Peyer's patch (tissue), 4 donors: ENCODE measurements around the gene CCT8. TPM values are rescaled to one million over a fixed set of nuclear protein-coding genes. Genes with fewer than 3 reads are reported as not detected.

ENCODE experiments used
- DNase-seq, 3 donors: peaks; one replicate each; pipeline ENCODE4 v3.0.0-alpha.2; 2017 to 2019
- H3K27ac ChIP-seq, 4 donors: fragments of 200-600 bp; sonication (generic); one replicate each; pipeline ENCODE4 v1.5.1; 2016 to 2019
- H3K27me3 ChIP-seq, 2 donors: fragments of 200-600 bp; sonication (generic); one replicate each; pipeline ENCODE4 v1.5.1; 2019
- H3K36me3 ChIP-seq, 3 donors: fragments of 200-600 bp; sonication (generic); one replicate each; pipeline ENCODE4 v1.5.1; 2016 to 2019
- H3K4me1 ChIP-seq, 4 donors: fragments of 200-600 bp; sonication (generic); one replicate each; pipeline ENCODE4 v1.5.1; 2016 to 2019
- H3K4me3 ChIP-seq, 4 donors: fragments of 200-600 bp; sonication (generic); 1 replicate in 3 of 4; 2 replicates in 1 of 4; pipeline ENCODE4 v1.5.1; 2016 to 2019; ENCODE audit warnings: mild to moderate bottlenecking in 1 of 4
- H3K9me3 ChIP-seq, 4 donors: fragments of 200-600 bp; sonication (generic); one replicate each; pipeline ENCODE4 v1.5.1; 2016 to 2019; ENCODE audit warnings: mild to moderate bottlenecking in 1 of 4
- POLR2A ChIP-seq, 2 donors: fragments of 450-650 bp; IDR thresholded peaks; one replicate each; pipeline ENCODE4 v1.5.1; 2017; ENCODE audit warnings: antibody characterized with exemption in 2 of 2, mild to moderate bottlenecking in 2 of 2, moderate library complexity in 2 of 2
- total RNA-seq, 4 donors: library from RNA; depleted of rRNA; stranded (reverse); fragments of >200 nt; gene quantifications; one replicate each; pipeline ENCODE4 v1.1.0, GENCODE V29; 2016
- TF ChIP-seq, protein P1 (sequence below), 6 experiments: fragments of 450-650 bp in 4 of 6; fragments of 200-600 bp in 2 of 6; sonication (generic) in 1 of 6; IDR thresholded peaks; one replicate each; pipeline ENCODE4 v1.5.1; 2017 to 2019; ENCODE audit warnings: antibody characterized with exemption in 6 of 6, mild to moderate bottlenecking in 3 of 6, moderate library complexity in 1 of 6

Gene CCT8
- total RNA-seq, 4 donors from 2014 or later: 53.7 to 93.3 (median 76.1) TPM

DNA sequence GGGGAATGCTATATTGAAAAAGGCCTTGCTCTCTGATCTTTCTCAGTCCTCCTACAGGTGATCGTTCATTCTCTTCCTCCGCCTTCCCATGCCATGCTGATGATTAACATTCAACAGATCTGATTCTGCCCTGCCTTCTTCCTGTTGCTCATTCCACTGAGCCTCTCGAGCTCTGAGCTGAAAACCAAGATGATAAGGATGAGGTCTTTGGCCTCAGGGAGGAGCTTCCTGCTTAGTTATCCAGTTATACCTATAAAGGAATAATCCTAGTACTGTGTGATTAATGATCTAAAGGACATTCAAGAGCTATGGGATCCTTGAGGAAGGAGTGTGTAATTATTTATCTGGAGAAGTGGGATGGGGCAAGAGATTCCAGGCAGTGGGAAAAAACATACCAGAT is 31.8 kb upstream of the CCT8 start:
- Histone ChIP-seq H3K4me1 (peaks cover 0 to 10% (median 0%) of the 10 kb centered on the region in 4 donors), H3K9me3 (no peaks in the 10 kb centered on the region), H3K27me3 (no peaks in the 10 kb centered on the region), H3K27ac (peak overlapping the region in 3 of 4 donors; percentile 34 to 73 (median 72)), H3K36me3 (no peaks in the 10 kb centered on the region), H3K4me3 (no peak overlapping the region)
- TF ChIP-seq, protein P1, sequence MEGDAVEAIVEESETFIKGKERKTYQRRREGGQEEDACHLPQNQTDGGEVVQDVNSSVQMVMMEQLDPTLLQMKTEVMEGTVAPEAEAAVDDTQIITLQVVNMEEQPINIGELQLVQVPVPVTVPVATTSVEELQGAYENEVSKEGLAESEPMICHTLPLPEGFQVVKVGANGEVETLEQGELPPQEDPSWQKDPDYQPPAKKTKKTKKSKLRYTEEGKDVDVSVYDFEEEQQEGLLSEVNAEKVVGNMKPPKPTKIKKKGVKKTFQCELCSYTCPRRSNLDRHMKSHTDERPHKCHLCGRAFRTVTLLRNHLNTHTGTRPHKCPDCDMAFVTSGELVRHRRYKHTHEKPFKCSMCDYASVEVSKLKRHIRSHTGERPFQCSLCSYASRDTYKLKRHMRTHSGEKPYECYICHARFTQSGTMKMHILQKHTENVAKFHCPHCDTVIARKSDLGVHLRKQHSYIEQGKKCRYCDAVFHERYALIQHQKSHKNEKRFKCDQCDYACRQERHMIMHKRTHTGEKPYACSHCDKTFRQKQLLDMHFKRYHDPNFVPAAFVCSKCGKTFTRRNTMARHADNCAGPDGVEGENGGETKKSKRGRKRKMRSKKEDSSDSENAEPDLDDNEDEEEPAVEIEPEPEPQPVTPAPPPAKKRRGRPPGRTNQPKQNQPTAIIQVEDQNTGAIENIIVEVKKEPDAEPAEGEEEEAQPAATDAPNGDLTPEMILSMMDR (IDR thresholded peaks at IDR 0.05): peak in 2 of 6 experiments; percentile 20 to 22
- peak in 1 of 2 donors; percentile 40 for TF ChIP-seq POLR2A (IDR thresholded peaks at IDR 0.05)
- DNase-seq: peak in 1 of 3 donors; percentile 74

DNA sequence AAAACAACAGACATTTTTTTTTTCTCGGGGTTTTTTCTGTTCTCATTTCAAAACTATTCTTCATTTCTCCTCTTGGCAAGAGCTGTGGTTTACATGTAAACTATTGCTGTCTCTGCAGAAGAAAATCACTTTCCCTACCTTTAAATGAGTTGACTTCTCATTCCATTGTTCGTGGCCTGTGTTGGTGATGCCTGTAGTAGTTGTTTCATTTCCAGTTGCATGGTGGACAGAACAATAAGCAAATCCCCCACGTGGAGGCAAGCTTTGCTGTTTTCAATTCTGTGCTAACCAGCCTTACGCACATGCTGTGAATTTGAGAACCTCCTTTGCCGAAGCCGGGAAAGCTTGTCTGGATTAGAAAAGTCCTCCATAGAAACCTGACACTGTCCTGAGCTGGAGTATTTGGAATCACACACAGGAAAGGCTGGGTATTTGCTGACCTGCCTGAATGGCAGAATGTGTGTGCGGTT is 30.8 kb upstream of the CCT8 start:
- H3K4me3 ChIP-seq: no peak overlapping the region
- no peaks in the 10 kb centered on the region for H3K36me3 ChIP-seq
- H3K27me3 ChIP-seq: no peaks in the 10 kb centered on the region
- H3K9me3 ChIP-seq: no peaks in the 10 kb centered on the region
- no peak for TF ChIP-seq POLR2A (IDR thresholded peaks at IDR 0.05)
- TF ChIP-seq, protein P1 (IDR thresholded peaks at IDR 0.05): no peak
- no peak for DNase-seq
- H3K4me1 ChIP-seq: peaks cover 0 to 10% (median 0%) of the 10 kb centered on the region in 4 donors
- peak overlapping the region in 3 of 4 donors; percentile 2 to 73 (median 72) for H3K27ac ChIP-seq

DNA sequence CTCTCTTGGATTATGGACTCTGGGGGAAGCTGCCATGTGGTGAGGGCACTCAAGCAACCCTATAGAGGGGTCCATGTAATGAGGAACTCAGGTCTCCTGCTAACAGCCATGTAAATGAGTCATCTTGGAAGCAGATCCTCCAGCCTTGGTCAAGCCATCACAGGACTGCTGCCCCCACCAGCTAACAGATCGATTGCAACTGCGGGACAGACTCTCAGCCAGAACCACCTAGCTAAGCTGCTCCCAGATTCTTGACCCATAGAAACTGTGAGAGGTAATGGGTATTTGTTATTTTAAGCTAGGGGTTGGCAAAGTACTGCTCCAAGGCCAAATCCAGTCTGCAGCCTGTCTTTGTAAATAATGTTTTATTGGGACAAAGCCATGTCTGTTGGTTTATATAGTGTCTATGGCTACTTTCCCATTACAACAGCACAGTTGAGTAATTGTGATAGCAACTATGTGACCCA is 29.4 kb upstream of the CCT8 start:
- no peak for DNase-seq
- no peak for TF ChIP-seq POLR2A (IDR thresholded peaks at IDR 0.05)
- TF ChIP-seq, protein P1 (IDR thresholded peaks at IDR 0.05): no peak

DNA sequence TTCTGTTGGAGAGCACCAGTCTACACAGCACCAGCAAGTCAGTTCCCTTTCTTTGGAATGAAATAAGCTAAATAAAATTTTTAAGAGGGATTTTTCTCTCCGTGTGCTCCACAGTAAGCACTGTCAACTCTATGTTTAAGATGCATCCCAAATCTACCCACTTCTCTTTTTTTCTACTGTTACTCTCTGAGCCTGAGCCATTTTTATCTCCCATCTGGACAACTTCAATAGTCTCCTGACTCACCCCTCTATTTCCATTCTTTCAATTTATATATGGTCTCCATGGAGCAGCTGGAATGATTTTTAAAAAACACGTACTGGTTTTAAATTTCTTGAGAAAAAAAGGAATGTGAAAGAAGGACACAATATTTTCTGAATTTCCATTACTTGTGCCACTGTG is 24.7 kb upstream of the CCT8 start:
- H3K4me1 ChIP-seq: peaks cover 0 to 28% (median 0%) of the 10 kb centered on the region in 4 donors
- H3K27ac ChIP-seq: peak overlapping the region in 2 of 4 donors; percentile 75 to 83
- TF ChIP-seq, protein P1 (IDR thresholded peaks at IDR 0.05): no peak
- TF ChIP-seq POLR2A (IDR thresholded peaks at IDR 0.05): no peak
- H3K36me3 ChIP-seq: no peaks in the 10 kb centered on the region
- H3K4me3 ChIP-seq: no peak overlapping the region
- H3K9me3 ChIP-seq: no peaks in the 10 kb centered on the region
- DNase-seq: no peak
- H3K27me3 ChIP-seq: no peaks in the 10 kb centered on the region

More for the DNA sequence above, 29.4 kb upstream of the CCT8 start:
- Histone ChIP-seq H3K9me3 (no peaks in the 10 kb centered on the region), H3K27me3 (no peaks in the 10 kb centered on the region), H3K4me1 (peaks cover 0 to 21% (median 0%) of the 10 kb centered on the region in 4 donors), H3K36me3 (no peaks in the 10 kb centered on the region), H3K4me3 (no peak overlapping the region), H3K27ac (no peak overlapping the region)

DNA sequence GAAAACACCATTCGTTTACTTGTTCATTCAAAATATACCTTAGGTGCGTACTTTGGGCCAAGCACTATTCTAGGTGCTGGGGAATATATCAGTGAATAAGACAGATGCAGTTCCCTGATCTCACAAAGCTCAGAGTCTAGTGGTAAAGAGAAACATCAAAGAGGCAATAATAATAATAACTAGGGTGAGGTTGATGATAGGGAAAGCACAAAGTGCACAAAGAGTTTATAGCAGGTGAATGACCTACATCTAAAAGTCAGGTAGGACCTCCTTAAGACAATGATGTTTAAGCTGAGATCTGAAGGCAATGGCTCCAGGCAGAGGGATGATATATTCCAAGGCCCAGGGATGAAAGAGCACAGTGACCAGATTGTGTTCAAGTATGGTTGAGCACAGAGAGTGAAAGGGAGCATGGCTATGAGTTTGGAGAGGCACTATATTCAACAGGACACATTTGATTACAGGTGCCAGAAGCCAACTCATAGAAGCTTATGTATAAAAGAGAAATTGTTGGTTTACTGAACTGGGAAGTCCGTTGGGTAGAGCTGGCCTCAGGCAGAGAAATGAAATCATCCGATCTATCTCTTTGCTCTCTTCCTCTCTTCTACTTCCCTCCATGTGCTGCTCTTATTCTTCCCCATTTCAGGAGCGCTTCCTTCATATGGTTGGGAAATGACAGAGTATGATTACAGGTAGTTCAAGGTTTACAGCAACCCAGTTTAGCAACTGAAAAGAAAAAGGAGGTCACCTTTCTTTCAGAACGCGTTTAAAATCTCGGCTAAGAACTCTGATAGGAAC is 23.0 kb upstream of the CCT8 start:
- Histone ChIP-seq H3K27me3 (no peaks in the 10 kb centered on the region), H3K36me3 (no peaks in the 10 kb centered on the region), H3K4me3 (no peak overlapping the region), H3K4me1 (peaks cover 0 to 28% (median 2%) of the 10 kb centered on the region in 4 donors), H3K27ac (peak overlapping the region in 3 of 4 donors; percentile 4 to 72 (median 47)), H3K9me3 (no peaks in the 10 kb centered on the region)
- no peak for TF ChIP-seq POLR2A (IDR thresholded peaks at IDR 0.05)
- TF ChIP-seq, protein P1 (IDR thresholded peaks at IDR 0.05): no peak
- DNase-seq: no peak
